H1 (cell line): Measurements from ENCODE around the gene TRMT6. TPM values are rescaled to one million over a fixed set of nuclear protein-coding genes. Genes with fewer than 3 reads are reported as not detected.

Experiments
- CTCF ChIA-PET: fragments of 300-600 bp; sonication (Branson Sonifier 250); formaldehyde crosslinking; loops from one replicate; lab custom pipeline; 2021; ENCODE audit not compliant: partially characterized antibody; lab: Charles Lee
- POLR2A ChIA-PET: fragments of 300-600 bp; sonication (Branson Sonifier 250); formaldehyde crosslinking; loops from one replicate; lab custom pipeline; 2021; ENCODE audit warnings: inconsistent platforms; ENCODE audit not compliant: partially characterized antibody; lab: Charles Lee
- DNase-seq, 2 experiments: peaks; one replicate each; pipeline versions ENCODE4 v3.0.0 to v3.0.0-alpha.2; 2010 to 2022; ENCODE audit warnings: low spot score in 2 of 2, low read depth in 1 of 2, mixed read lengths in 1 of 2
- FAIRE-seq: peaks from 2 replicates; lab custom pipeline; 2011; peaks lifted over from hg19 to GRCh38; lab: Jason Lieb, UNC
- H2AFZ ChIP-seq: 2 replicates; pipeline ENCODE4 v1.8.1; 2012; ENCODE audit warnings: low read length, inconsistent platforms
- H2AK5ac ChIP-seq: 2 replicates; pipeline ENCODE4 v1.6.1; 2013; ENCODE audit warnings: low read depth, low read length
- H2BK120ac ChIP-seq: replicated peaks from 2 replicates; pipeline ENCODE3; 2013; ENCODE audit warnings: low read depth, low read length, inconsistent platforms
- H2BK12ac ChIP-seq: 2 replicates; pipeline ENCODE4 v1.6.1; 2013; ENCODE audit warnings: low read depth, low read length
- H2BK15ac ChIP-seq: 2 replicates; pipeline ENCODE4 v1.6.1; 2013; ENCODE audit warnings: low read length
- H2BK20ac ChIP-seq: 2 replicates; pipeline ENCODE4 v1.6.1; 2013; ENCODE audit warnings: low read length
- H2BK5ac ChIP-seq: 2 replicates; pipeline ENCODE4 v1.6.1; 2013; ENCODE audit warnings: low read depth, low read length
- H3K14ac ChIP-seq: 2 replicates; pipeline ENCODE4 v1.6.1; 2013; ENCODE audit warnings: inconsistent platforms; ENCODE audit not compliant: insufficient read length
- H3K18ac ChIP-seq: 2 replicates; pipeline ENCODE4 v1.6.1; 2013; ENCODE audit warnings: low read length; ENCODE audit errors: extremely low read depth
- H3K23ac ChIP-seq: 2 replicates; pipeline ENCODE4 v1.6.1; 2013; ENCODE audit warnings: inconsistent platforms; ENCODE audit not compliant: insufficient read length
- H3K23me2 ChIP-seq: 2 replicates; pipeline ENCODE4 v1.6.1; 2013; ENCODE audit warnings: low read depth, low read length
- H3K27ac ChIP-seq: 2 replicates; pipeline ENCODE4 v1.6.1; 2011; ENCODE audit warnings: low read depth, low read length, inconsistent platforms
- H3K27me3 ChIP-seq, 4 experiments: replicated peaks in 1 of 4; 1 replicate in 1 of 4; 2 replicates in 3 of 4; pipeline versions ENCODE4 v1.6.1 to v1.8.1; 2011 to 2013; ENCODE audit warnings: low read length in 3 of 4, mild to moderate bottlenecking in 3 of 4, inconsistent platforms in 2 of 4, mixed read lengths in 2 of 4, moderate library complexity in 1 of 4; ENCODE audit not compliant: control insufficient read depth in 3 of 4, insufficient read depth in 3 of 4; ENCODE audit errors: extremely low read depth in 1 of 4
- H3K36me3 ChIP-seq, 4 experiments: 2 replicates each; pipeline versions ENCODE4 v1.6.1 to v1.8.1; 2011 to 2013; ENCODE audit warnings: mild to moderate bottlenecking in 4 of 4, low read length in 3 of 4, moderate library complexity in 2 of 4, control low read depth in 1 of 4, inconsistent platforms in 1 of 4; ENCODE audit not compliant: insufficient read depth in 4 of 4, control insufficient read depth in 2 of 4
- H3K4ac ChIP-seq: replicated peaks from 2 replicates; pipeline ENCODE3; 2013; ENCODE audit warnings: low read length, low read depth, mixed read lengths, inconsistent platforms; ENCODE audit not compliant: insufficient read length
- H3K4me1 ChIP-seq, 4 experiments: replicated peaks in 1 of 4; 1 replicate in 1 of 4; 2 replicates in 3 of 4; pipeline versions ENCODE4 v1.6.1 to v1.8.1; 2011 to 2013; ENCODE audit warnings: low read length in 3 of 4, inconsistent platforms in 2 of 4, mixed read lengths in 1 of 4; ENCODE audit not compliant: insufficient read depth in 4 of 4, control insufficient read depth in 3 of 4
- H3K4me2 ChIP-seq, 2 experiments: 2 replicates each; pipeline versions ENCODE4 v1.6.1 to v1.8.1; 2011 to 2013; ENCODE audit warnings: low read depth in 2 of 2, low read length in 2 of 2, control low read depth in 1 of 2, inconsistent platforms in 1 of 2, mild to moderate bottlenecking in 1 of 2; ENCODE audit not compliant: insufficient read depth in 1 of 2
- H3K4me3 ChIP-seq, 4 experiments: fragments of 200-600, 300-600 bp in 1 of 4; sonication (generic), shearing (Covaris generic), sonication (Bioruptor Twin) in 1 of 4; 2 replicates each; pipeline versions ENCODE4 v1.5.1 to v1.8.1; 2011 to 2016; ENCODE audit warnings: low read length in 4 of 4, low read depth in 3 of 4, control low read depth in 2 of 4, inconsistent platforms in 2 of 4, mild to moderate bottlenecking in 2 of 4, mixed read lengths in 1 of 4, moderate library complexity in 1 of 4; ENCODE audit not compliant: insufficient read depth in 2 of 4; ENCODE audit errors: extremely low read depth in 1 of 4
- H3K56ac ChIP-seq: replicated peaks from 2 replicates; pipeline ENCODE3; 2013; ENCODE audit warnings: low read depth, mild to moderate bottlenecking, mixed read lengths, low read length, inconsistent platforms; ENCODE audit not compliant: insufficient read length
- H3K79me1 ChIP-seq: 2 replicates; pipeline ENCODE4 v1.6.1; 2013; ENCODE audit warnings: low read depth, low read length, control low read depth
- H3K79me2 ChIP-seq, 2 experiments: 2 replicates each; pipeline versions ENCODE4 v1.6.1 to v1.8.1; 2012 to 2013; ENCODE audit warnings: low read length in 2 of 2, mild to moderate bottlenecking in 2 of 2, inconsistent platforms in 1 of 2; ENCODE audit not compliant: insufficient read depth in 2 of 2, control insufficient read depth in 1 of 2
- H3K9ac ChIP-seq, 4 experiments: replicated peaks in 1 of 4; 1 replicate in 1 of 4; 2 replicates in 3 of 4; pipeline versions ENCODE4 v1.6.1 to v1.8.1; 2011 to 2013; ENCODE audit warnings: low read depth in 3 of 4, low read length in 3 of 4, control low read depth in 2 of 4, mild to moderate bottlenecking in 2 of 4, moderate library complexity in 2 of 4, inconsistent platforms in 1 of 4; ENCODE audit errors: extremely low read depth in 1 of 4
- H3K9me3 ChIP-seq, 2 experiments: 2 replicates each; pipeline versions ENCODE4 v1.6.1 to v1.8.1; 2012 to 2013; ENCODE audit warnings: mild to moderate bottlenecking in 2 of 2, moderate library complexity in 2 of 2, control low read depth in 1 of 2, inconsistent platforms in 1 of 2, low read depth in 1 of 2, low read length in 1 of 2, mixed read lengths in 1 of 2; ENCODE audit not compliant: insufficient read depth in 2 of 2
- H4K20me1 ChIP-seq, 2 experiments: replicated peaks in 1 of 2; 2 replicates each; pipeline versions ENCODE3 to v1.8.1; 2011 to 2013; ENCODE audit warnings: inconsistent platforms in 2 of 2, low read length in 2 of 2, mild to moderate bottlenecking in 1 of 2; ENCODE audit not compliant: insufficient read depth in 2 of 2, control insufficient read depth in 1 of 2
- H4K5ac ChIP-seq: 2 replicates; pipeline ENCODE4 v1.6.1; 2013; ENCODE audit warnings: low read length, low read depth, mixed read lengths, inconsistent platforms; ENCODE audit not compliant: insufficient read length
- H4K8ac ChIP-seq: 2 replicates; pipeline ENCODE4 v1.8.0; 2013; ENCODE audit warnings: mild to moderate bottlenecking, moderate library complexity, low read length, inconsistent platforms; ENCODE audit not compliant: insufficient read depth; ENCODE audit errors: extremely low read depth
- H4K91ac ChIP-seq: replicated peaks from 2 replicates; pipeline ENCODE3; 2013; ENCODE audit warnings: low read length, mixed read lengths, inconsistent platforms; ENCODE audit not compliant: insufficient read length
- RAD21 ChIP-seq, 2 experiments: IDR thresholded peaks in 1 of 2; conservative IDR thresholded peaks in 1 of 2; 2 replicates each; pipeline ENCODE4 v1.6.1; 2011; ENCODE audit warnings: low read depth in 2 of 2, low read length in 2 of 2, improper control_type of control experiment in 1 of 2, inconsistent platforms in 1 of 2, mild to moderate bottlenecking in 1 of 2, moderate library complexity in 1 of 2
- SRF ChIP-seq: IDR thresholded peaks from 2 replicates; pipeline ENCODE4 v1.6.1; 2011; ENCODE audit warnings: mild to moderate bottlenecking, low read depth, low read length, moderate library complexity
- WGBS, 2 experiments: shearing (Covaris generic) in 1 of 2; methylation state at CpG; one replicate each; pipeline versions ENCODE4 v1.1.6 to v1.1.7; 2013 to 2015; ENCODE audit warnings: low lambda C conversion rate in 2 of 2, mixed read lengths in 2 of 2, inconsistent platforms in 1 of 2, low coverage in 1 of 2, missing lambda C conversion rate in 1 of 2; ENCODE audit not compliant: insufficient replicate concordance in 2 of 2, insufficient coverage in 1 of 2, insufficient read length in 1 of 2; ENCODE audit errors: extremely low coverage in 1 of 2, missing lambda C conversion rate in 1 of 2; 5-methylcytosine and 5-hydroxymethylcytosine counted together
- polyA plus RNA-seq, 7 experiments: library from polyadenylated mRNA; depleted of rRNA in 3 of 7; stranded (reverse) in 5 of 7; unstranded in 2 of 7; fragments of >200 nt in 5 of 7; fragments of 200-250 nt in 2 of 7; gene quantifications; 1 replicate in 5 of 7; 2 replicates in 1 of 7; 4 replicates in 1 of 7; pipeline versions ENCODE4 v1.2.1 to v1.2.3, GENCODE V29; 2011 to 2013; ENCODE audit warnings: missing spikeins in 2 of 7, mixed read lengths in 2 of 7
- total RNA-seq: library from RNA; stranded (reverse); fragmentation: NEBNext Ultra II Directional; extraction: Animal tissue kit (Norgen Biotek cat#: 25700); gene quantifications from 2 replicates; pipeline ENCODE4 v1.2.1, GENCODE V29; 2021
- TF ChIP-seq, protein P1 (sequence below), 3 experiments: IDR thresholded peaks; 1 replicate in 2 of 3; 2 replicates in 1 of 3; pipeline versions ENCODE4 v1.5.1 to v1.6.1; 2011; ENCODE audit warnings: low read length in 3 of 3, mild to moderate bottlenecking in 3 of 3, inconsistent platforms in 2 of 3, low read depth in 1 of 3, moderate library complexity in 1 of 3; ENCODE audit not compliant: insufficient read depth in 1 of 3; ENCODE audit errors: control extremely low read depth in 1 of 3

Gene TRMT6
- total and polyA plus RNA-seq, 2 of the 8 experiments (the other 6 are each of a cell fraction or from before 2014, with no cell fraction given) = 6.9 to 23.3 TPM

DNA sequence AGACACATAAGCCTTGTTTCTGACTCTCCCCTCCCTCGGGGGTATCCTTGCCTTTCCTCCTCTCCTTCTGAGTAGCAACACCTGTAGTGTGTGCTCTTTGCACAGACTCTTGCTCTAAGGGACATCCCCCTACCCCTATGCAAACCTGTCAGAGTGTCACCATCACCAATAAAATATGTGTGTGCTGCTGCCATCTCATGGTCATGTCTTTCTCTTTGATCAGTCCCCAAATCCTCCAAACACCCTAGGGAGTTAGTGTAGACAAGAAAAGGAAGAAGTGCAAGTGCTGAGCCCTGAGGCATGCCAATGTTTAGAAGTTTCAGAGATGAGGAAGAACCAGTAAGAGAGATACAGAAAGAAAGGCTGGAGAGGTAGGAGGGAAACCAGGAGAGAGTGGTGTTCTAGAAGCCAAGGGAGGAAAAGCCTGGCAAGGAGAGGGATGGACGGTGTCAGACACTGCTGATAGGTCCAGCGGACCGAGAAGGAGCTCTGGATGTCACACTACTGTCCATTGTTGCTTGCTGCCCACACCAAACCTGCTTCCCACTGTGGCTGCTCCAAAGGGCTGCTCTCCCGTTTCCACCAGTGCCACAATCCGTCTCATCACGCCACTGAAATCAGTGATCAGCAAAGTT lies 16.4 kb downstream of the TRMT6 start:
- peaks cover 5 to 11% (median 9%) of the 10 kb centered on the region in 4 experiments; a peak in 5 of 8 replicates for H3K36me3 ChIP-seq
- no peak overlapping the region for H3K4ac ChIP-seq
- no peak overlapping the region for H3K9ac ChIP-seq
- H3K4me3 ChIP-seq = no peak overlapping the region
- no peaks in the 10 kb centered on the region for H4K20me1 ChIP-seq
- H2BK12ac ChIP-seq = no peak overlapping the region
- no peak overlapping the region for H3K23ac ChIP-seq
- H3K79me1 ChIP-seq = no peaks in the 10 kb centered on the region
- H3K79me2 ChIP-seq = no peaks in the 10 kb centered on the region
- no peak overlapping the region for H3K27ac ChIP-seq
- H2BK5ac ChIP-seq = no peak overlapping the region
- no peaks in the 10 kb centered on the region for H3K23me2 ChIP-seq
- no peak overlapping the region for H3K18ac ChIP-seq
- TF ChIP-seq RAD21 (IDR thresholded peaks at IDR 0.05 in 1 of 2, conservative IDR thresholded peaks at IDR 0.05 in 1 of 2; ENCODE audit: low read depth in 2 of 2, low read length in 2 of 2) (peak; percentile 59 to 73), SRF (no peak)
- TF ChIP-seq, protein P1, sequence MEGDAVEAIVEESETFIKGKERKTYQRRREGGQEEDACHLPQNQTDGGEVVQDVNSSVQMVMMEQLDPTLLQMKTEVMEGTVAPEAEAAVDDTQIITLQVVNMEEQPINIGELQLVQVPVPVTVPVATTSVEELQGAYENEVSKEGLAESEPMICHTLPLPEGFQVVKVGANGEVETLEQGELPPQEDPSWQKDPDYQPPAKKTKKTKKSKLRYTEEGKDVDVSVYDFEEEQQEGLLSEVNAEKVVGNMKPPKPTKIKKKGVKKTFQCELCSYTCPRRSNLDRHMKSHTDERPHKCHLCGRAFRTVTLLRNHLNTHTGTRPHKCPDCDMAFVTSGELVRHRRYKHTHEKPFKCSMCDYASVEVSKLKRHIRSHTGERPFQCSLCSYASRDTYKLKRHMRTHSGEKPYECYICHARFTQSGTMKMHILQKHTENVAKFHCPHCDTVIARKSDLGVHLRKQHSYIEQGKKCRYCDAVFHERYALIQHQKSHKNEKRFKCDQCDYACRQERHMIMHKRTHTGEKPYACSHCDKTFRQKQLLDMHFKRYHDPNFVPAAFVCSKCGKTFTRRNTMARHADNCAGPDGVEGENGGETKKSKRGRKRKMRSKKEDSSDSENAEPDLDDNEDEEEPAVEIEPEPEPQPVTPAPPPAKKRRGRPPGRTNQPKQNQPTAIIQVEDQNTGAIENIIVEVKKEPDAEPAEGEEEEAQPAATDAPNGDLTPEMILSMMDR (IDR thresholded peaks at IDR 0.05; ENCODE audit: control extremely low read depth in 1 of 3, insufficient read depth in 1 of 3, low read depth in 1 of 3, low read length in 3 of 3) = peak in 2 of 3 experiments; percentile 26 to 44; a peak in 2 of 4 replicates
- H2BK20ac ChIP-seq = no peak overlapping the region
- CTCF ChIA-PET = interaction anchor here (0.7 to 4.5 kb wide), 15 partner anchors 15 to 405 kb away, joined by 3 to 37 read pairs (median 4); no protein-coding TSS in a partner anchor
- POLR2A ChIA-PET = no interaction called here
- FAIRE-seq (peak; percentile 39), DNase-seq (no peak)
- H3K4me2 ChIP-seq = no peak overlapping the region
- H4K5ac ChIP-seq = no peak overlapping the region
- H3K56ac ChIP-seq = no peak overlapping the region
- no peaks in the 10 kb centered on the region for H3K27me3 ChIP-seq
- 89% methylated on average over 7 of the region's 7 CpGs; no CpG with 5 or more reads in 1 of the 2 experiments for WGBS, 2 experiments
- H2AK5ac ChIP-seq = no peak overlapping the region
- H4K8ac ChIP-seq = no peak overlapping the region
- H3K4me1 ChIP-seq = no peaks in the 10 kb centered on the region
- no peak overlapping the region for H4K91ac ChIP-seq
- H2BK15ac ChIP-seq = no peak overlapping the region
- H3K9me3 ChIP-seq = no peaks in the 10 kb centered on the region
- no peak overlapping the region for H2AFZ ChIP-seq
- H3K14ac ChIP-seq = no peak overlapping the region
- no peak overlapping the region for H2BK120ac ChIP-seq
